Keratinocyte (primary cell): ENCODE results near the gene DTNB.

ENCODE experiments used
- EZH2 ChIP-seq: IDR thresholded peaks from one replicate; pipeline ENCODE4 v1.6.1; 2012; ENCODE audit warnings: inconsistent platforms, mild to moderate bottlenecking, low read length, moderate library complexity
- TF ChIP-seq, protein P1 (sequence below), 3 experiments: IDR thresholded peaks in 1 of 3; conservative IDR thresholded peaks in 1 of 3; optimal IDR thresholded peaks in 1 of 3; 2 replicates in 2 of 3; 3 replicates in 1 of 3; pipeline versions ENCODE3 to v1.5.1; 2011; ENCODE audit warnings: low read length in 3 of 3, mild to moderate bottlenecking in 3 of 3, moderate library complexity in 2 of 3, control low read depth in 1 of 3, inconsistent platforms in 1 of 3; ENCODE audit not compliant: insufficient read depth in 2 of 3; ENCODE audit errors: extremely low read depth in 1 of 3

DNA sequence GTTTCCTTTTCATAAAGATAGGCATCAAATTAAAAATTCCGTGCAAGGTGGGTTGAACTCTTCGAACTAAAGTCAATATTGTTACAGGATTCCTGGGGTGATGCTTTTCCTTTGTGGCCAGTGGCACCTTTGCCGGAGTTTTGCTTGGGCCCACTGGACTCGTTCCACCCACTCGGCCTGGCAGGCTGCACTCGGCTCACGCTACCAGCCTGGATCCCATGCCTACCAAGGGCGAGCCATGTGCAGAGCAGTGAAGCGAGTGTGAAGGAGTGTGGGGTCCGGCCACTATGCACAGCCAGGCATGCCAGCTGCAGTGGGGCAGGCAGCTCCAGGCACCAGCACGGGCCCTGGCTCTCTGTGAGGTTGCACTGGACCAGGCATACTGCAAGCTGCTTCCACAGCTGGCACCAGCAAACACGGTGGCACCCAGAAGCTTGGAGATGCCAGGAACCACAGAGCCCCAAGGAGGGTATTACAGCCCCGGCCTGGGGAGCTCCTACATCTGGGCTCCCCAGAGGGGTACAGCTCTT lies 83.6 kb downstream of the DTNB start:
- TF ChIP-seq EZH2: no peak
- TF ChIP-seq, protein P1, sequence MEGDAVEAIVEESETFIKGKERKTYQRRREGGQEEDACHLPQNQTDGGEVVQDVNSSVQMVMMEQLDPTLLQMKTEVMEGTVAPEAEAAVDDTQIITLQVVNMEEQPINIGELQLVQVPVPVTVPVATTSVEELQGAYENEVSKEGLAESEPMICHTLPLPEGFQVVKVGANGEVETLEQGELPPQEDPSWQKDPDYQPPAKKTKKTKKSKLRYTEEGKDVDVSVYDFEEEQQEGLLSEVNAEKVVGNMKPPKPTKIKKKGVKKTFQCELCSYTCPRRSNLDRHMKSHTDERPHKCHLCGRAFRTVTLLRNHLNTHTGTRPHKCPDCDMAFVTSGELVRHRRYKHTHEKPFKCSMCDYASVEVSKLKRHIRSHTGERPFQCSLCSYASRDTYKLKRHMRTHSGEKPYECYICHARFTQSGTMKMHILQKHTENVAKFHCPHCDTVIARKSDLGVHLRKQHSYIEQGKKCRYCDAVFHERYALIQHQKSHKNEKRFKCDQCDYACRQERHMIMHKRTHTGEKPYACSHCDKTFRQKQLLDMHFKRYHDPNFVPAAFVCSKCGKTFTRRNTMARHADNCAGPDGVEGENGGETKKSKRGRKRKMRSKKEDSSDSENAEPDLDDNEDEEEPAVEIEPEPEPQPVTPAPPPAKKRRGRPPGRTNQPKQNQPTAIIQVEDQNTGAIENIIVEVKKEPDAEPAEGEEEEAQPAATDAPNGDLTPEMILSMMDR (optimal IDR thresholded peaks at IDR 0.05 in 1 of 3, IDR thresholded peaks at IDR 0.05 in 1 of 3, conservative IDR thresholded peaks at IDR 0.05 in 1 of 3; ENCODE audit: extremely low read depth in 1 of 3, insufficient read depth in 2 of 3, low read length in 3 of 3): no peak
